ENCODE results near the gene RAP1GAP2.

- no peak for TF ChIP-seq CTCF (IDR thresholded peaks at IDR 0.05; ENCODE audit: low read depth, low read length, poor library complexity, severe bottlenecking)
- TF ChIP-seq EZH2phosphoT487 (IDR thresholded peaks at IDR 0.05; ENCODE audit: borderline replicate concordance, low read length) = no peak
Measured at GRCh38 chr17:3040882-3041281, 244.6 kb downstream of the RAP1GAP2 start.

Data from DOHH2 (cell line).